Measurements from ENCODE around the gene C8B. TPM values are rescaled to one million over a fixed set of nuclear protein-coding genes. Genes with fewer than 3 reads are reported as not detected.

Gene C8B
- total and polyA plus RNA-seq, 2 of the 13 experiments (the other 11 are each of a cell fraction or from before 2014, with no cell fraction given), result 8.4 to 11.3 TPM

- TF ChIP-seq ARID5B (CRISPR knock-in tag; IDR thresholded peaks at IDR 0.05) (peak; percentile 73), SOX5 (CRISPR knock-in tag; IDR thresholded peaks at IDR 0.05; ENCODE audit: borderline replicate concordance) (0 out of 2 replicates have a peak, but pooled peaks have one; percentile 47), ETV5 (CRISPR knock-in tag; IDR thresholded peaks at IDR 0.05; ENCODE audit: borderline replicate concordance) (peak; percentile 21; the same call in 1 of the 2 replicates), RARA (CRISPR knock-in tag; IDR thresholded peaks at IDR 0.05) (0 out of 2 replicates have a peak, but pooled peaks have one; percentile 27), ISL2 (CRISPR knock-in tag; IDR thresholded peaks at IDR 0.05) (peak; percentile 90), TCF7L2 (IDR thresholded peaks at IDR 0.05; ENCODE audit: low read depth, low read length) (peak; percentile 27; the same call in 1 of the 2 replicates), GFI1 (CRISPR knock-in tag; IDR thresholded peaks at IDR 0.05; ENCODE audit: borderline replicate concordance) (0 out of 2 replicates have a peak, but pooled peaks have one; percentile 34), CREM (IDR thresholded peaks at IDR 0.05) (peak; percentile 52; the same call in 1 of the 2 replicates), CREM (CRISPR knock-in tag; IDR thresholded peaks at IDR 0.05) (no peak), HNF4A (CRISPR knock-in tag; IDR thresholded peaks at IDR 0.05) (peak; percentile 86), TBX2 (CRISPR knock-in tag; IDR thresholded peaks at IDR 0.05; ENCODE audit: borderline replicate concordance) (peak; percentile 52; the same call in 1 of the 2 replicates), NR2F2 (IDR thresholded peaks at IDR 0.05; ENCODE audit: borderline replicate concordance, low read depth) (peak; percentile 16; the same call in 1 of the 2 replicates), LCORL (IDR thresholded peaks at IDR 0.05) (peak; percentile 68; the same call in 1 of the 2 replicates), LCORL (CRISPR knock-in tag; IDR thresholded peaks at IDR 0.05) (peak; percentile 63; the same call in 1 of the 2 replicates), MEIS2 (CRISPR knock-in tag; IDR thresholded peaks at IDR 0.05) (peak; percentile 51; the same call in 1 of the 2 replicates), ZXDC (CRISPR knock-in tag; IDR thresholded peaks at IDR 0.05) (no peak), ZNF614 (CRISPR knock-in tag; IDR thresholded peaks at IDR 0.05; ENCODE audit: borderline replicate concordance) (0 out of 2 replicates have a peak, but pooled peaks have one; percentile 63), FOSL2 (CRISPR knock-in tag; IDR thresholded peaks at IDR 0.05) (peak; percentile 35; the same call in 1 of the 2 replicates), SAP130 (CRISPR knock-in tag; IDR thresholded peaks at IDR 0.05; ENCODE audit: low read depth) (peak; percentile 43; the same call in 1 of the 2 replicates), MED1 (CRISPR knock-in tag; IDR thresholded peaks at IDR 0.05) (peak; percentile 47; the same call in 1 of the 2 replicates), SOX6 (IDR thresholded peaks at IDR 0.05) (no peak), SOX6 (CRISPR knock-in tag; IDR thresholded peaks at IDR 0.05) (peak; percentile 82), CAMTA2 (CRISPR knock-in tag; IDR thresholded peaks at IDR 0.05; ENCODE audit: borderline replicate concordance) (no peak)
Observed at GRCh38 chr1:56985857-56986256, 20.0 kb upstream of the C8B start (continued).

Measured in HepG2 (cell line).